HG03521 (cell line): ENCODE data around the gene STAC2.

Experiments used
- ATAC-seq: cut with Tn5 transposase; IDR thresholded peaks from one replicate; pipeline ENCODE4 v1.9.1; 2021; ENCODE audit warnings: mild to moderate bottlenecking, moderate library complexity; ENCODE audit not compliant: unreplicated experiment

Gene STAC2

DNA sequence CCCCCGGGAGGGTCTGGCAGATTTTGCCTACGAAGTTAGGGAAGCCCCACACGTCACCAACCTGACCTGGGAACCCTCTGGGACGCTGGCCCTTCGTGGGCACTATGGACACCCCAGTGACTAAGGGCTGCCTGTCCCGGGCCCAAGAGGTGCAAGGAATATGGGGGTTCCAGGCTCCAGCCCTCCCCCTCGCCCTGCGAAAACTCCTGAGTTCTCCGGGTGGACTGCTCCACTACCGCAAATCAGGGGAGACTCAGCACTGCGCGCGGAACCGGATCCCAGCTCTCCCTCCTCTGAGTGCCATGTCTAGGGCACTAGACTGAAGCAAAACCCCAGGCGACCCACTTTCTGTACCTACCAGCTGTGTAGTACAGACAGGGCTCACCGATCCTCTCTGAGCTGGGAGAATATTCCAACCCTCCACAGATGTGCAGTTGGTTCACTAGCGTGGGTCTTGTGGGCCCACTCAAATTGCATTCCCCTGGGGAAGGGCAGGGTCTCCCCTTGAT is 59.9 kb downstream of the STAC2 start, which contains the start of gene ARL5C:
Gene ARL5C (minus strand): TSS at position 321 of the 509 bp plus-strand sequence. CDS start 401 bp downstream, outside the sequence.
- no peak for ATAC-seq

DNA sequence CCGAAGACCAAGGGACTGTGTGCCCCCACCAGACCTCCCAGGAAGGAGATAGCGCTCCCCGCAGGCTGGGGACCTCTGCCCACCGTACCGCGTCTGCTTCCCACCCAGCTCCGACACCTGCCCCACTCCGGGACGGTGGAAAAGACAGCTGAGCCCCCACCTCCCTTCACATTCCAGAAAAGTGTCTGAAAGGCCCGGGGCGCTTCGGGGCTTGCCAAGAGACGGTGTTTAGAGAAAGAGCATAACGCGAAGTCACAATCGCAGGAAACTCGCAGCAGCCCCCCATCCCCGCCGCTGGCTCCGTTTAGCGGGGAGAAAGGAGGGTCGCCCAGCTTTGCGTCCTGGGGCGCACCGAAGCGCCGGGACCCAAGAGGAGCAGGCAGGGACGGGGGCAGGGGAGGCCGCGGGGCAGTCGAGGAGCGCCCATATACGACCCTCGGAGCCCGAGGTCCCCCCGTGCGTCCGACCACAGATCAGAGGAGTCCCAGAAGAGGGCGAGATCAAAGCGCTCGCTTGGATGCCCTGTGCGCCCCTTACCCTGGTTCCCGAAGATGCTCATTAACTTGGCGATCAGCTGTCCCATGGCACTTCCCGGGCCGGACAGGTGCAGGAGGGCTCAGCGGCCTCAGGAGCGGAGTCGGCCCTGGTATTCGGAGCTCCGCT is 60.4 kb downstream of the STAC2 start:
- no peak for ATAC-seq

DNA sequence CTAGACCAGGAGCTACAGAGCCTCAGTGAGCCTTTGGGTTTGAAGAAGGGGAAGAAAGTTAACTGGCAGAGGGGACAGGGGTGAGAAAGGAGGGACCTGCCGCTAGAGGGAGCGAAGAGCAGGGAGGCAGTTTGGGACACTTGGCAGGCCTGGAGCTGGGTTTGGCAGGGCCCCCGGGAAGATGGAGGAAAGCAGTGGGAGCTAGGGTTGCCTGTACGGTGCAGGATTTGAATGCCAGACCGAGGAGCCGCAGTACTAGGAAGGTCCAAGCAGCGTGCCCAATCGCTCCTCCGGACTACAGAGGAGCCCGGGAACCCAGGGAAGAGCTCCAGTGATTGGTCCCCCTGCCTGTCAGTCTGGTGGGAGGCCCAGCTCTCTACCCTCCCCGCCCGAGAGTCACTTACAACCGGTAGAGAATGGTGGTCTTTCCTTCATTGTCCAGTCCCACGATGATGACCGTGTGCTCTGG is 61.0 kb downstream of the STAC2 start:
- peak; percentile 74 for ATAC-seq

DNA sequence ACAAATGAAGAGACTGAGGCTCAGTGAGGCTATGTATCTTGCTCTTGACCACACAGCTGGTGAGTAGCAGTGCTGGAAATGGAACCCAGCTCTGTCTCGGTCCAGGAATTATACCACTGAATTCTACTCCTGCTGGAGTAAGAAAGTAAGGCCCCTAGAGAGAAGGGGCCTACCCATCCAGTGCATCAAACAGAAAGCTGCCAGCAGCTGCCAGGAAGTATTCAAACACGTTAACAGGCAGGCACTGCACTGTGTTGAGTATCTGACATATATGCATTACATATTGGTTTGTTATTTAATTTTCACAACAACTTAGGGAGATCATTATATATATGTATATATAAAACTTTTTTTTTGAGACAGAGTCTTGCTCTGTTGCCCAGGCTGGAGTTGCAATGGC is 63.8 kb downstream of the STAC2 start:
- no peak for ATAC-seq
